ENCODE results near the gene SPDYE8. TPM values are rescaled to one million over a fixed set of nuclear protein-coding genes. Genes with fewer than 3 reads are reported as not detected.
"Not testable (repeated sequence)": the region's sequence is repeated elsewhere in the genome, so short reads cannot be mapped to it uniquely, and the experiment has no call there.

The SPDYE8 gene
- total RNA-seq, 1 experiment from 2014 or later, result not detected

GRCh38 chr7:72971505-72971904 lies 58.1 kb downstream of the SPDYE8 start:
- not testable (repeated sequence) for H3K14ac ChIP-seq (ENCODE audit: insufficient read depth, low read length); H3K23ac ChIP-seq (ENCODE audit: insufficient read length, low read depth, low read length); H3T11ph ChIP-seq (ENCODE audit: low read length); H3K27ac Mint-ChIP-seq; H3K27ac ChIP-seq (ENCODE audit: insufficient read length, low read depth, low read length); H4K5ac ChIP-seq (ENCODE audit: insufficient read length, low read depth, low read length); H3K4me3 Mint-ChIP-seq; H2BK20ac ChIP-seq (ENCODE audit: low read depth, low read length, poor library complexity, severe bottlenecking); H3K23me2 ChIP-seq (ENCODE audit: insufficient read length, low read depth, low read length, poor library complexity, severe bottlenecking); H3K4me2 ChIP-seq (ENCODE audit: insufficient read depth, insufficient read length, low read length); H4K8ac ChIP-seq (replicated peaks; ENCODE audit: insufficient read length, low read depth, low read length); H2BK120ac ChIP-seq (ENCODE audit: low read depth, low read length, poor library complexity, severe bottlenecking); H3K56ac ChIP-seq (ENCODE audit: insufficient read length, low read depth, low read length); H3K27me3 Mint-ChIP-seq (ENCODE audit: low read depth); H3K9ac ChIP-seq (ENCODE audit: extremely low read depth, insufficient read length, low read length); DNase-seq; H2BK12ac ChIP-seq (ENCODE audit: insufficient read length, low read depth, low read length); H3K79me1 ChIP-seq (ENCODE audit: insufficient read depth, low read depth, low read length, poor library complexity, severe bottlenecking); H2AFZ ChIP-seq (ENCODE audit: low read length); H3K4ac ChIP-seq (ENCODE audit: low read depth, low read length); H3K18ac ChIP-seq (ENCODE audit: insufficient read length, low read depth, low read length); H2AK5ac ChIP-seq (ENCODE audit: insufficient read length, low read length); H2BK15ac ChIP-seq (ENCODE audit: low read depth, low read length); H3K4me1 Mint-ChIP-seq; H3K79me2 ChIP-seq (ENCODE audit: insufficient read depth, low read length); H4K20me1 ChIP-seq (ENCODE audit: control insufficient read depth, insufficient read depth, insufficient read length); H2BK5ac ChIP-seq (ENCODE audit: insufficient read length, low read length); H3K27me3 ChIP-seq (ENCODE audit: insufficient read depth, low read length); H3K4me1 ChIP-seq (ENCODE audit: insufficient read depth, low read length); H3K9me3 ChIP-seq (ENCODE audit: control insufficient read depth, low read depth, low read length); H3K9me3 Mint-ChIP-seq; H3K36me3 Mint-ChIP-seq (ENCODE audit: insufficient read depth in 1 of 3, low read depth in 3 of 3); H4K91ac ChIP-seq (ENCODE audit: insufficient read length, low read depth, low read length)
- WGBS (ENCODE audit: extremely low coverage, insufficient read length, low lambda C conversion rate), result no CpG with 5 or more reads among the region's 6 CpGs

Other genes with a start within 250 kb of the SPDYE8 start
- gene TYW1B, start 201.6 kb downstream of the SPDYE8 start, total RNA-seq (2021), result 5.1 and 5.5 TPM in 2 replicates
- 79.0 and 80.2 TPM in 2 replicates for gene POM121, start 104.7 kb downstream of the SPDYE8 start, total RNA-seq (2021)
- 0.26 TPM in 1 of 2 replicates, not detected in the other for gene TRIM74, start 60.3 kb downstream of the SPDYE8 start, total RNA-seq (2021)
- gene SPDYE11, start 28.1 kb upstream of the SPDYE8 start, total RNA-seq (2021), result not detected in 2 replicates
- not detected in 2 replicates for gene SPDYE9, start 56.3 kb upstream of the SPDYE8 start, total RNA-seq (2021)

Measured in H9 (cell line).